Caco-2 (cell line): Measurements from ENCODE around the gene DTX1. TPM values are rescaled to one million over a fixed set of nuclear protein-coding genes. Genes with fewer than 3 reads are reported as not detected.
"Not testable (repeated sequence)": the region's sequence is repeated elsewhere in the genome, so short reads cannot be mapped to it uniquely, and the experiment has no call there.

Source experiments
- BruUV-seq: library from RNA; stranded (reverse); fragments of 400-500 nt; replicated peaks from 2 replicates; lab custom pipeline; 2021; lab: Mats Ljungman, UMichigan
- CTCF ChIA-PET: fragments of 300-600 bp; sonication (Branson Sonifier 250); formaldehyde crosslinking; loops from one replicate; lab custom pipeline; 2022; ENCODE audit warnings: antibody characterized with exemption; lab: Charles Lee
- POLR2A ChIA-PET: fragments of 300-600 bp; sonication (Branson Sonifier 250); formaldehyde crosslinking; loops from one replicate; lab custom pipeline; 2022; ENCODE audit warnings: antibody characterized with exemption; lab: Charles Lee
- DNase-seq, 2 experiments: peaks; one replicate each; pipeline versions ENCODE4 v3.0.0 to v3.0.0-alpha.2; 2020 to 2022
- H3K27me3 ChIP-seq: replicated peaks from 2 replicates; pipeline ENCODE4 v1.6.0; 2011; ENCODE audit warnings: low read length; ENCODE audit not compliant: control insufficient read depth, insufficient read depth
- H3K36me3 ChIP-seq: 2 replicates; pipeline ENCODE4 v1.5.1; 2011; ENCODE audit warnings: low read length; ENCODE audit not compliant: control insufficient read depth, insufficient read depth
- H3K4me1 ChIP-seq: fragments of 250-450 bp; sonication (Bioruptor Pico); 2 replicates; pipeline ENCODE4 v1.5.1; 2020; ENCODE audit warnings: mild to moderate bottlenecking
- H3K4me3 ChIP-seq: 2 replicates; pipeline ENCODE4 v1.5.1; 2011; ENCODE audit warnings: low read depth, mild to moderate bottlenecking, control low read depth, low read length
- H3K9me3 ChIP-seq: fragments of 250-450 bp; sonication (Bioruptor Pico); 2 replicates; pipeline ENCODE4 v1.5.1; 2020; ENCODE audit warnings: mild to moderate bottlenecking, moderate library complexity
- H3K27ac Mint-ChIP-seq: one replicate; pipeline ENCODE4 v1.8.0; 2022; ENCODE audit warnings: mixed read lengths; ENCODE audit not compliant: unreplicated experiment
- H3K27me3 Mint-ChIP-seq: one replicate; pipeline ENCODE4 v1.8.0; 2022; ENCODE audit warnings: mixed read lengths; ENCODE audit not compliant: insufficient read depth, unreplicated experiment
- H3K36me3 Mint-ChIP-seq: one replicate; pipeline ENCODE4 v1.8.0; 2022; ENCODE audit warnings: mild to moderate bottlenecking, mixed read lengths; ENCODE audit not compliant: insufficient read depth, unreplicated experiment
- H3K4me1 Mint-ChIP-seq: one replicate; pipeline ENCODE4 v1.8.0; 2022; ENCODE audit warnings: low read depth, mixed read lengths; ENCODE audit not compliant: unreplicated experiment
- H3K4me3 Mint-ChIP-seq: one replicate; pipeline ENCODE4 v1.8.0; 2022; ENCODE audit warnings: mild to moderate bottlenecking, moderate library complexity, mixed read lengths; ENCODE audit not compliant: unreplicated experiment
- H3K9me3 Mint-ChIP-seq: one replicate; pipeline ENCODE4 v1.8.0; 2022; ENCODE audit warnings: mixed read lengths; ENCODE audit not compliant: unreplicated experiment
- CTCF ChIP-seq, 2 experiments: fragments of 200-600 bp in 1 of 2; IDR thresholded peaks; 1 replicate in 1 of 2; 2 replicates in 1 of 2; pipeline versions ENCODE4 v1.5.1 to v1.8.0; 2011 to 2022; ENCODE audit warnings: antibody characterized with exemption in 1 of 2, control low read depth in 1 of 2, inconsistent platforms in 1 of 2, low read depth in 1 of 2, low read length in 1 of 2, mild to moderate bottlenecking in 1 of 2, moderate library complexity in 1 of 2; ENCODE audit not compliant: insufficient read depth in 1 of 2, severe bottlenecking in 1 of 2, unreplicated experiment in 1 of 2
- intact Hi-C: fragments of 100-400 bp; cut with micrococcal nuclease; formaldehyde crosslinking; loops from one replicate; pipeline ENCODE4 v1.10.0; 2022; ENCODE audit not compliant: unreplicated experiment
- total RNA-seq: library from RNA; stranded (reverse); gene quantifications from 2 replicates; pipeline ENCODE4 v1.2.3, GENCODE V29; 2022

DTX1 gene
- total RNA-seq, 1 experiment from 2014 or later: not detected

GRCh38 chr12:113116875-113117274 is 60.3 kb downstream of the DTX1 start:
- no peaks in the 10 kb centered on the region for H3K36me3 ChIP-seq
- H3K27me3 ChIP-seq: no peaks in the 10 kb centered on the region
- ChIA-PET CTCF (no interaction called here), POLR2A (no interaction called here)
- no peak overlapping the region for H3K4me3 Mint-ChIP-seq
- no peak overlapping the region for H3K4me3 ChIP-seq
- H3K4me1 ChIP-seq: no peaks in the 10 kb centered on the region
- peaks cover 10% of the 10 kb centered on the region for H3K27me3 Mint-ChIP-seq
- H3K9me3 Mint-ChIP-seq: no peaks in the 10 kb centered on the region
- H3K27ac Mint-ChIP-seq: no peak overlapping the region
- no peak for DNase-seq
- no TSS peak for BruUV-seq
- H3K4me1 Mint-ChIP-seq: no peaks in the 10 kb centered on the region
- no peaks in the 10 kb centered on the region for H3K9me3 ChIP-seq
- no peak for TF ChIP-seq CTCF (IDR thresholded peaks at IDR 0.05; ENCODE audit: insufficient read depth in 1 of 2, low read depth in 1 of 2, low read length in 1 of 2, severe bottlenecking in 1 of 2, unreplicated experiment in 1 of 2)
- no peaks in the 10 kb centered on the region for H3K36me3 Mint-ChIP-seq
- intact Hi-C loops: no loop called here

- BruUV-seq, H3K4me3 ChIP-seq, H3K36me3 Mint-ChIP-seq, POLR2A ChIA-PET, H3K36me3 ChIP-seq, DNase-seq, H3K4me1 Mint-ChIP-seq, H3K4me1 ChIP-seq, H3K27me3 ChIP-seq, H3K9me3 ChIP-seq, H3K9me3 Mint-ChIP-seq, CTCF ChIA-PET, H3K4me3 Mint-ChIP-seq, intact Hi-C loops, H3K27ac Mint-ChIP-seq: not testable (repeated sequence)
- H3K27me3 Mint-ChIP-seq: peaks cover 11% of the 10 kb centered on the region
Observed at GRCh38 chr12:113117684-113118083, 61.2 kb downstream of the DTX1 start.

GRCh38 chr12:113118142-113118541 is 61.6 kb downstream of the DTX1 start:
- no peaks in the 10 kb centered on the region for H3K4me1 ChIP-seq
- no peak overlapping the region for H3K4me3 Mint-ChIP-seq
- no peak for DNase-seq
- intact Hi-C loops: no loop called here
- no peaks in the 10 kb centered on the region for H3K36me3 Mint-ChIP-seq
- H3K27me3 ChIP-seq: no peaks in the 10 kb centered on the region
- peaks cover 11% of the 10 kb centered on the region for H3K27me3 Mint-ChIP-seq
- H3K9me3 Mint-ChIP-seq: peaks cover 6% of the 10 kb centered on the region
- no peak overlapping the region for H3K4me3 ChIP-seq
- TF ChIP-seq CTCF (IDR thresholded peaks at IDR 0.05; ENCODE audit: insufficient read depth in 1 of 2, low read depth in 1 of 2, low read length in 1 of 2, severe bottlenecking in 1 of 2, unreplicated experiment in 1 of 2): no peak
- POLR2A ChIA-PET: no interaction called here
- H3K4me1 Mint-ChIP-seq: no peaks in the 10 kb centered on the region
- CTCF ChIA-PET: no interaction called here
- BruUV-seq: no TSS peak
- H3K9me3 ChIP-seq: no peaks in the 10 kb centered on the region
- H3K27ac Mint-ChIP-seq: no peak overlapping the region
- no peaks in the 10 kb centered on the region for H3K36me3 ChIP-seq
